GM19468 (cell line): Measurements from ENCODE around the gene SIN3B.

Experiments
- ATAC-seq: cut with Tn5 transposase; IDR thresholded peaks from one replicate; pipeline ENCODE4 v1.9.1; 2021; ENCODE audit warnings: mild to moderate bottlenecking, moderate library complexity, moderate number of reproducible peaks; ENCODE audit not compliant: unreplicated experiment; ENCODE audit errors: extremely low read depth

SIN3B gene

DNA sequence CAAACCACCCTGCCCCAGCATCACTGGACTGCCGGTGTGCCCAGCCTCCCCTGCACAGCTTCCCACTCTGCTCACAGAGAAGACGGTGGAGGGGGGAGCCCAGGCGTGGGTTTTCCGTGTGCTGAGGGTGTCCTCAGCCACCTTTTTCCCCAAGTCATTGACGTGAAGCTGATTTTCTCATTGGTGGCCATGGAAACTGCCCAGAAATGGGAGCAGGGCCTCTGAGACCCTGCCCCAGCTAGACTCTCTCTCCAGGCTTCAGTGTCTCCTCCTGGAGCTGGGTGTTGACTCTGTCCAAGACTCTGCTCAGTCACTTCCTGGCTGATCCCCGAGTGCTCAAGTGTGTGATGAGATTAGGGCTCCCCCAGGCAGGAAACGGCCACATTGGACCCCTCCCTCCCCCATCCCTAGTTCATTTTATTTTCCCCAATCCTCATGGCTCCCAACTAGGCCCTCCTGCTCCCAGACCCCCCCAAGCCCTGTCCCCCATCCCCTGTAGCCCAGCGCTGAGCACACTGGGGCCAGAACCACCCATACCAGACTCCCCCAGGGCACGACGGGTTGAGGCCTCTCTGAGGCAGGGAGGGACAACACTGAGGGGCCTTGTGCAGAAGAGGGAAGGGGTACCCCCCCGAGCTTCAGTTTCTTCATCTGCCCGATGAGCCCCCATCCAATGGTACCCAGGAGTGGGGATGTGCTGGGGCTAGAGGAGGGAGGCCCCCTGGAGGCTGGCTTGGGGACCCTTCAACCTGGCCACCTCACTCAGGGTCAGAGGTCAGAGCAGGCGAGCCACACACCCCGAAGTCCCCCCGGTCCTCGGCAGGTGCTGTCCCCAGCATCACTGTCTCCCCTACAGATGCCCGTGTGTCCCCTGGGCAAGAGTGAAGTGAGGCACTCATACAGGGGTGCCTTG lies 58.4 kb downstream of the SIN3B start:
- ATAC-seq: no peak

GRCh38 chr19:16888629-16889365 lies 59.6 kb downstream of the SIN3B start, which contains the start of gene F2RL3:
Gene F2RL3 (plus strand): TSS chr19:16888999. CDS start chr19:16889190, 191 bp downstream.
- ATAC-seq: no peak

GRCh38 chr19:16889366-16889882 lies 60.2 kb downstream of the SIN3B start:
- no peak for ATAC-seq

GRCh38 chr19:16889883-16890460 lies 60.8 kb downstream of the SIN3B start:
- ATAC-seq: no peak

- no peak for ATAC-seq
These were observed 61.4 kb downstream of the SIN3B start for GRCh38 chr19:16890461-16891184.

GRCh38 chr19:16891696-16892382 lies 62.6 kb downstream of the SIN3B start:
- no peak for ATAC-seq

- no peak for ATAC-seq
These were observed 63.2 kb downstream of the SIN3B start for GRCh38 chr19:16892436-16892835.

GRCh38 chr19:16892868-16893685 lies 63.9 kb downstream of the SIN3B start:
- no peak for ATAC-seq

- no peak for ATAC-seq
These were observed 64.4 kb downstream of the SIN3B start for GRCh38 chr19:16893686-16893989.

- ATAC-seq: no peak
These were observed 64.9 kb downstream of the SIN3B start for GRCh38 chr19:16894080-16894479.

- ATAC-seq: no peak
These were observed 66.4 kb downstream of the SIN3B start for GRCh38 chr19:16895467-16896145.

GRCh38 chr19:16896146-16897028 lies 67.2 kb downstream of the SIN3B start:
- ATAC-seq: no peak

- no peak for ATAC-seq
These were observed 68.0 kb downstream of the SIN3B start for GRCh38 chr19:16897029-16897855.

DNA sequence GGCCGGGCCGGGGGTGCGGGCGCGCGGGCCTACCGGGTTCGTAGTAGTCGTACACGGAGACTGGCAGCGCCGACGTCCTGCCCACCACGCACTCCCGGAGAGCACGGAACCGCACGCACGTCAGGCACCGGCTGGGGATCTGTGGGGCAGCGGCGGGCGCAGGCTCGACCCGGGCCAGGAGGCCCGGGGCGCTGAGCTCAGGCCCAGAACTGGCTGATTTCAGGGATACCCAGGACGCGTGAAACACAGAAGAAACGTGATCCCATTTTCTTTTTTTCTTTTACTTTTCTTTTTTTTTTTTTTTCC lies 68.6 kb downstream of the SIN3B start:
- no peak for ATAC-seq

DNA sequence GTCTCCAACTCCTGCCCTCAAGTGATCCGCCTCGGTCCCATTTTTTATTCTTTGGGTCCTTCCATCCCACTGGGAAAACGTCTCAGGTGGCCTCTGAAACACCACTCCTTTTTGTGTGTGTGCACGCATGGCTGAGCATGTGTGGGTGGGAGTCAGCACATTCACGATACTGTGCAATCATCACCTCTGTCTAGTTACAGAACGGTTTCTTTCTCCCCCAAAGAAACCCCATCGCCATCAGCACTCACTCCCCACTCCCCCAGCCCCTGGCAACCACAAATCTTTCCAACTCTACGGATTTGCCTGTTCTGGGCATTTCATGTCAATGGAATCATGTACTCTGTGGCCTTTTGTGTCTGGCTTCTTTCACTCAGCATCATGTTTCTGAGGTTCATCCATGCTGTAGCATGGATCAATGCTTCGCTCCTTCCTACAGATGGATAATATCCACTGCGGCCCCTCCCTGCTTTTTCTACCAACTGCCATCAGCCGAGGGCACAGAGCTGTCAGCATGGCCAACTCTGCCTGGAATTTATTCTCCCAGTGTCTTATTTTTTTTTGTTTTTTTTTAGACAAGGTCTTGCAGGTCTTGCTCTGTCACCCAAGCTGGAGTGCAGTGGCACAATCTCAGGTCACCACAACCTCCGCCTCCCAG lies 69.3 kb downstream of the SIN3B start:
- ATAC-seq: no peak

GRCh38 chr19:16899566-16900075 lies 70.4 kb downstream of the SIN3B start:
- ATAC-seq: no peak
